H1 (cell line): ENCODE measurements around the gene NDUFS5. TPM values are rescaled to one million over a fixed set of nuclear protein-coding genes. Genes with fewer than 3 reads are reported as not detected.

ENCODE experiments used
- CTCF ChIA-PET: fragments of 300-600 bp; sonication (Branson Sonifier 250); formaldehyde crosslinking; loops from one replicate; lab custom pipeline; 2021; ENCODE audit not compliant: partially characterized antibody; lab: Charles Lee
- POLR2A ChIA-PET: fragments of 300-600 bp; sonication (Branson Sonifier 250); formaldehyde crosslinking; loops from one replicate; lab custom pipeline; 2021; ENCODE audit warnings: inconsistent platforms; ENCODE audit not compliant: partially characterized antibody; lab: Charles Lee
- DNase-seq, 2 experiments: peaks; one replicate each; pipeline versions ENCODE4 v3.0.0 to v3.0.0-alpha.2; 2010 to 2022; ENCODE audit warnings: low spot score in 2 of 2, low read depth in 1 of 2, mixed read lengths in 1 of 2
- FAIRE-seq: peaks from 2 replicates; lab custom pipeline; 2011; peaks lifted over from hg19 to GRCh38; lab: Jason Lieb, UNC
- H2AFZ ChIP-seq: 2 replicates; pipeline ENCODE4 v1.8.1; 2012; ENCODE audit warnings: low read length, inconsistent platforms
- H2AK5ac ChIP-seq: 2 replicates; pipeline ENCODE4 v1.6.1; 2013; ENCODE audit warnings: low read depth, low read length
- H2BK120ac ChIP-seq: replicated peaks from 2 replicates; pipeline ENCODE3; 2013; ENCODE audit warnings: low read depth, low read length, inconsistent platforms
- H2BK12ac ChIP-seq: 2 replicates; pipeline ENCODE4 v1.6.1; 2013; ENCODE audit warnings: low read depth, low read length
- H2BK15ac ChIP-seq: 2 replicates; pipeline ENCODE4 v1.6.1; 2013; ENCODE audit warnings: low read length
- H2BK20ac ChIP-seq: 2 replicates; pipeline ENCODE4 v1.6.1; 2013; ENCODE audit warnings: low read length
- H2BK5ac ChIP-seq: 2 replicates; pipeline ENCODE4 v1.6.1; 2013; ENCODE audit warnings: low read depth, low read length
- H3K14ac ChIP-seq: 2 replicates; pipeline ENCODE4 v1.6.1; 2013; ENCODE audit warnings: inconsistent platforms; ENCODE audit not compliant: insufficient read length
- H3K18ac ChIP-seq: 2 replicates; pipeline ENCODE4 v1.6.1; 2013; ENCODE audit warnings: low read length; ENCODE audit errors: extremely low read depth
- H3K23ac ChIP-seq: 2 replicates; pipeline ENCODE4 v1.6.1; 2013; ENCODE audit warnings: inconsistent platforms; ENCODE audit not compliant: insufficient read length
- H3K23me2 ChIP-seq: 2 replicates; pipeline ENCODE4 v1.6.1; 2013; ENCODE audit warnings: low read depth, low read length
- H3K27ac ChIP-seq: 2 replicates; pipeline ENCODE4 v1.6.1; 2011; ENCODE audit warnings: low read depth, low read length, inconsistent platforms
- H3K27me3 ChIP-seq, 4 experiments: replicated peaks in 1 of 4; 1 replicate in 1 of 4; 2 replicates in 3 of 4; pipeline versions ENCODE4 v1.6.1 to v1.8.1; 2011 to 2013; ENCODE audit warnings: low read length in 3 of 4, mild to moderate bottlenecking in 3 of 4, inconsistent platforms in 2 of 4, mixed read lengths in 2 of 4, moderate library complexity in 1 of 4; ENCODE audit not compliant: control insufficient read depth in 3 of 4, insufficient read depth in 3 of 4; ENCODE audit errors: extremely low read depth in 1 of 4
- H3K36me3 ChIP-seq, 4 experiments: 2 replicates each; pipeline versions ENCODE4 v1.6.1 to v1.8.1; 2011 to 2013; ENCODE audit warnings: mild to moderate bottlenecking in 4 of 4, low read length in 3 of 4, moderate library complexity in 2 of 4, control low read depth in 1 of 4, inconsistent platforms in 1 of 4; ENCODE audit not compliant: insufficient read depth in 4 of 4, control insufficient read depth in 2 of 4
- H3K4ac ChIP-seq: replicated peaks from 2 replicates; pipeline ENCODE3; 2013; ENCODE audit warnings: low read length, low read depth, mixed read lengths, inconsistent platforms; ENCODE audit not compliant: insufficient read length
- H3K4me1 ChIP-seq, 4 experiments: replicated peaks in 1 of 4; 1 replicate in 1 of 4; 2 replicates in 3 of 4; pipeline versions ENCODE4 v1.6.1 to v1.8.1; 2011 to 2013; ENCODE audit warnings: low read length in 3 of 4, inconsistent platforms in 2 of 4, mixed read lengths in 1 of 4; ENCODE audit not compliant: insufficient read depth in 4 of 4, control insufficient read depth in 3 of 4
- H3K4me2 ChIP-seq, 2 experiments: 2 replicates each; pipeline versions ENCODE4 v1.6.1 to v1.8.1; 2011 to 2013; ENCODE audit warnings: low read depth in 2 of 2, low read length in 2 of 2, control low read depth in 1 of 2, inconsistent platforms in 1 of 2, mild to moderate bottlenecking in 1 of 2; ENCODE audit not compliant: insufficient read depth in 1 of 2
- H3K4me3 ChIP-seq, 4 experiments: fragments of 200-600, 300-600 bp in 1 of 4; sonication (generic), shearing (Covaris generic), sonication (Bioruptor Twin) in 1 of 4; 2 replicates each; pipeline versions ENCODE4 v1.5.1 to v1.8.1; 2011 to 2016; ENCODE audit warnings: low read length in 4 of 4, low read depth in 3 of 4, control low read depth in 2 of 4, inconsistent platforms in 2 of 4, mild to moderate bottlenecking in 2 of 4, mixed read lengths in 1 of 4, moderate library complexity in 1 of 4; ENCODE audit not compliant: insufficient read depth in 2 of 4; ENCODE audit errors: extremely low read depth in 1 of 4
- H3K56ac ChIP-seq: replicated peaks from 2 replicates; pipeline ENCODE3; 2013; ENCODE audit warnings: low read depth, mild to moderate bottlenecking, mixed read lengths, low read length, inconsistent platforms; ENCODE audit not compliant: insufficient read length
- H3K79me1 ChIP-seq: 2 replicates; pipeline ENCODE4 v1.6.1; 2013; ENCODE audit warnings: low read depth, low read length, control low read depth
- H3K79me2 ChIP-seq, 2 experiments: 2 replicates each; pipeline versions ENCODE4 v1.6.1 to v1.8.1; 2012 to 2013; ENCODE audit warnings: low read length in 2 of 2, mild to moderate bottlenecking in 2 of 2, inconsistent platforms in 1 of 2; ENCODE audit not compliant: insufficient read depth in 2 of 2, control insufficient read depth in 1 of 2
- H3K9ac ChIP-seq, 4 experiments: replicated peaks in 1 of 4; 1 replicate in 1 of 4; 2 replicates in 3 of 4; pipeline versions ENCODE4 v1.6.1 to v1.8.1; 2011 to 2013; ENCODE audit warnings: low read depth in 3 of 4, low read length in 3 of 4, control low read depth in 2 of 4, mild to moderate bottlenecking in 2 of 4, moderate library complexity in 2 of 4, inconsistent platforms in 1 of 4; ENCODE audit errors: extremely low read depth in 1 of 4
- H3K9me3 ChIP-seq, 2 experiments: 2 replicates each; pipeline versions ENCODE4 v1.6.1 to v1.8.1; 2012 to 2013; ENCODE audit warnings: mild to moderate bottlenecking in 2 of 2, moderate library complexity in 2 of 2, control low read depth in 1 of 2, inconsistent platforms in 1 of 2, low read depth in 1 of 2, low read length in 1 of 2, mixed read lengths in 1 of 2; ENCODE audit not compliant: insufficient read depth in 2 of 2
- H4K20me1 ChIP-seq, 2 experiments: replicated peaks in 1 of 2; 2 replicates each; pipeline versions ENCODE3 to v1.8.1; 2011 to 2013; ENCODE audit warnings: inconsistent platforms in 2 of 2, low read length in 2 of 2, mild to moderate bottlenecking in 1 of 2; ENCODE audit not compliant: insufficient read depth in 2 of 2, control insufficient read depth in 1 of 2
- H4K5ac ChIP-seq: 2 replicates; pipeline ENCODE4 v1.6.1; 2013; ENCODE audit warnings: low read length, low read depth, mixed read lengths, inconsistent platforms; ENCODE audit not compliant: insufficient read length
- H4K8ac ChIP-seq: 2 replicates; pipeline ENCODE4 v1.8.0; 2013; ENCODE audit warnings: mild to moderate bottlenecking, moderate library complexity, low read length, inconsistent platforms; ENCODE audit not compliant: insufficient read depth; ENCODE audit errors: extremely low read depth
- H4K91ac ChIP-seq: replicated peaks from 2 replicates; pipeline ENCODE3; 2013; ENCODE audit warnings: low read length, mixed read lengths, inconsistent platforms; ENCODE audit not compliant: insufficient read length
- CREB1 ChIP-seq: IDR thresholded peaks from 2 replicates; pipeline ENCODE4 v1.6.1; 2012; ENCODE audit warnings: inconsistent platforms
- CTBP2 ChIP-seq: IDR thresholded peaks from 2 replicates; pipeline ENCODE4 v1.7.0; 2011; ENCODE audit warnings: borderline replicate concordance, mild to moderate bottlenecking, moderate library complexity, mixed read lengths, low read length; ENCODE audit not compliant: insufficient read depth, insufficient read length
- HDAC2 ChIP-seq, 2 experiments: fragments of 300-600 bp in 1 of 2; sonication (generic) in 1 of 2; IDR thresholded peaks; 2 replicates each; pipeline ENCODE4 v1.6.1; 2011 to 2012; ENCODE audit warnings: low read depth in 2 of 2, low read length in 2 of 2, mild to moderate bottlenecking in 2 of 2, moderate library complexity in 2 of 2, borderline replicate concordance in 1 of 2, inconsistent platforms in 1 of 2
- JUND ChIP-seq: IDR thresholded peaks from 2 replicates; pipeline ENCODE4 v1.6.1; 2011; ENCODE audit warnings: mild to moderate bottlenecking, improper control_type of control experiment, low read length
- POU5F1 ChIP-seq: IDR thresholded peaks from 2 replicates; pipeline ENCODE4 v1.6.1; 2011; ENCODE audit warnings: low read depth, mild to moderate bottlenecking, low read length, moderate library complexity
- RAD21 ChIP-seq, 2 experiments: IDR thresholded peaks in 1 of 2; conservative IDR thresholded peaks in 1 of 2; 2 replicates each; pipeline ENCODE4 v1.6.1; 2011; ENCODE audit warnings: low read depth in 2 of 2, low read length in 2 of 2, improper control_type of control experiment in 1 of 2, inconsistent platforms in 1 of 2, mild to moderate bottlenecking in 1 of 2, moderate library complexity in 1 of 2
- RFX5 ChIP-seq: IDR thresholded peaks from 2 replicates; pipeline ENCODE4 v1.6.1; 2011; ENCODE audit warnings: low read depth, low read length, improper control_type of control experiment, borderline replicate concordance
- SAP30 ChIP-seq: fragments of 300-600 bp; sonication (generic); IDR thresholded peaks from 2 replicates; pipeline ENCODE4 v1.7.1; 2012; ENCODE audit warnings: low read length, moderate library complexity, mild to moderate bottlenecking, inconsistent platforms; ENCODE audit not compliant: insufficient read depth, insufficient replicate concordance
- TCF12 ChIP-seq: IDR thresholded peaks from 2 replicates; pipeline ENCODE4 v1.6.1; 2011; ENCODE audit warnings: low read depth, mild to moderate bottlenecking, low read length
- TEAD4 ChIP-seq: IDR thresholded peaks from 2 replicates; pipeline ENCODE4 v1.6.1; 2012; ENCODE audit warnings: low read depth, low read length, inconsistent platforms, mixed read lengths
- WGBS, 2 experiments: shearing (Covaris generic) in 1 of 2; methylation state at CpG; one replicate each; pipeline versions ENCODE4 v1.1.6 to v1.1.7; 2013 to 2015; ENCODE audit warnings: low lambda C conversion rate in 2 of 2, mixed read lengths in 2 of 2, inconsistent platforms in 1 of 2, low coverage in 1 of 2, missing lambda C conversion rate in 1 of 2; ENCODE audit not compliant: insufficient replicate concordance in 2 of 2, insufficient coverage in 1 of 2, insufficient read length in 1 of 2; ENCODE audit errors: extremely low coverage in 1 of 2, missing lambda C conversion rate in 1 of 2; 5-methylcytosine and 5-hydroxymethylcytosine counted together
- polyA plus RNA-seq, 7 experiments: library from polyadenylated mRNA; depleted of rRNA in 3 of 7; stranded (reverse) in 5 of 7; unstranded in 2 of 7; fragments of >200 nt in 5 of 7; fragments of 200-250 nt in 2 of 7; gene quantifications; 1 replicate in 5 of 7; 2 replicates in 1 of 7; 4 replicates in 1 of 7; pipeline versions ENCODE4 v1.2.1 to v1.2.3, GENCODE V29; 2011 to 2013; ENCODE audit warnings: missing spikeins in 2 of 7, mixed read lengths in 2 of 7
- total RNA-seq: library from RNA; stranded (reverse); fragmentation: NEBNext Ultra II Directional; extraction: Animal tissue kit (Norgen Biotek cat#: 25700); gene quantifications from 2 replicates; pipeline ENCODE4 v1.2.1, GENCODE V29; 2021
- TF ChIP-seq, protein P1 (sequence below): IDR thresholded peaks from 2 replicates; pipeline ENCODE4 v1.6.1; 2011; ENCODE audit warnings: low read depth, mild to moderate bottlenecking, low read length; ENCODE audit not compliant: insufficient read depth

Gene NDUFS5
- total and polyA plus RNA-seq, 2 of the 8 experiments (the other 6 are each of a cell fraction or from before 2014, with no cell fraction given): 435 to 835 TPM

- Histone ChIP-seq H4K20me1 (peaks cover 0 to 3% of the 10 kb centered on the region in 2 experiments), H3K27me3 (no peaks in the 10 kb centered on the region), H3K36me3 (peaks cover 3 to 30% (median 19%) of the 10 kb centered on the region in 4 experiments), H3K23me2 (peaks cover 5% of the 10 kb centered on the region), H3K9ac (peak overlapping the region; percentile 91 to 99 (median 95)), H3K56ac (no peak overlapping the region), H4K8ac (peak overlapping the region; percentile 88; the same call in 1 of the 2 replicates), H3K27ac (peak overlapping the region; percentile 92), H4K5ac (peak overlapping the region; percentile 43), H2AFZ (no peak overlapping the region), H3K79me1 (peaks cover 2% of the 10 kb centered on the region; the same call in 1 of the 2 replicates), H4K91ac (no peak overlapping the region), H2BK5ac (peak overlapping the region; percentile 93), H3K14ac (no peak overlapping the region), H3K4me2 (peak overlapping the region; percentile 84 to 99), H2BK120ac (no peak overlapping the region), H3K4me1 (peaks cover 0 to 3% (median 2%) of the 10 kb centered on the region in 4 experiments; a peak in 1 of 7 replicates), H3K9me3 (no peaks in the 10 kb centered on the region), H3K4me3 (peak overlapping the region; percentile 85 to 98 (median 90)), H3K4ac (no peak overlapping the region), H2BK15ac (no peak overlapping the region), H3K23ac (no peak overlapping the region), H2BK12ac (peak overlapping the region; percentile 98), H2BK20ac (no peak overlapping the region), H3K79me2 (peaks cover 11 to 37% of the 10 kb centered on the region in 2 experiments), H3K18ac (peak overlapping the region; percentile 49; the same call in 1 of the 2 replicates), H2AK5ac (peak overlapping the region; percentile 94)
- 37% methylated on average over 30 of the region's 30 CpGs; no CpG with 5 or more reads in 1 of the 2 experiments for WGBS, 2 experiments
- FAIRE-seq (no peak), DNase-seq (no peak)
- ChIA-PET CTCF (interaction anchor here (0.7 to 2.3 kb wide), 9 partner anchors 18 to 135 kb away, joined by 3 to 12 read pairs (median 4); no protein-coding TSS in a partner anchor), POLR2A (interaction anchor here (0.6 to 4.5 kb wide), 18 partner anchors 8 to 167 kb away, joined by 3 to 98 read pairs (median 6); partner anchors contain the start of genes AKIRIN1, MYCBP and RRAGC)
- TF ChIP-seq, protein P1, sequence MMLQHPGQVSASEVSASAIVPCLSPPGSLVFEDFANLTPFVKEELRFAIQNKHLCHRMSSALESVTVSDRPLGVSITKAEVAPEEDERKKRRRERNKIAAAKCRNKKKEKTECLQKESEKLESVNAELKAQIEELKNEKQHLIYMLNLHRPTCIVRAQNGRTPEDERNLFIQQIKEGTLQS: no peak
- no peak for TF ChIP-seq HDAC2 (IDR thresholded peaks at IDR 0.05; ENCODE audit: borderline replicate concordance in 1 of 2, low read depth in 2 of 2, low read length in 2 of 2)
- TF ChIP-seq POU5F1: no peak
- no peak for TF ChIP-seq TCF12
- no peak for TF ChIP-seq TEAD4
- no peak for TF ChIP-seq JUND
- no peak for TF ChIP-seq CTBP2
- no peak for TF ChIP-seq CREB1
- no peak for TF ChIP-seq SAP30
- no peak for TF ChIP-seq RAD21 (IDR thresholded peaks at IDR 0.05 in 1 of 2, conservative IDR thresholded peaks at IDR 0.05 in 1 of 2; ENCODE audit: low read depth in 2 of 2, low read length in 2 of 2)
- TF ChIP-seq RFX5: no peak
Measured at GRCh38 chr1:39026866-39027507, 837 bp downstream of the NDUFS5 start.
